ENCODE measurements around the gene LPIN1.

The LPIN1 gene

DNA sequence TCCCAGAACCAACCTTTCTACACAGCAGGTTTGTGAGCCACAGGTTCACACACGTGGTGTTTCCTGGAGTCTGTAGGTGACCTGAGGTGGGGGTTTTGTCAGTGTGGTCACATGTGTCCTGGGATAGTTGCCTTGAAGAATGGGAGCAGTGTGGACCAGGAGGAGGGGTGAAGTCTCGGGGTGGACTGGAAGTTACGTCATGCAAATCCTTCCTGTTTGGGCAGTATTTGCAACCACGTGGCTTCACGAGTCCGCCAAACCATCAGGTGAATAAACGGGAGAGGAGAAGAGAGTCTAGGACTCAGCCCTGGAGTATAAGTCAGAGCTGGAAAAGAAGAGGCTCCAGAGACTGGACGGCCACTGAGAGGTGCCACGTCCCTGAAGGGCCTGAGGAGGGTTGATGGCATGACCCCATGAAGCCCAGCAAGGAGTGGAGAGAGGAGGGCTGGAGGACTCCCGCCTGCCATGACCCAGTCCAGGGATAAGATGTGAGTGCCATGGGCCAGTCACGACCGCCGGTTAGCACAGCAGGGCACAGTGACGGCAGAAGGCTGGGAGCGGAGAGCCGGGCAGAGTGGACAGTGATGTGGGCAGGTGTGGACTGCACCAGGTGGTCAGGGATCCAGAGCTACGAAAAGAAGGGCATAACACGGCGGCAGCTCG, 16.5 kb downstream of the LPIN1 start:
- DNase-seq: no peak

DNA sequence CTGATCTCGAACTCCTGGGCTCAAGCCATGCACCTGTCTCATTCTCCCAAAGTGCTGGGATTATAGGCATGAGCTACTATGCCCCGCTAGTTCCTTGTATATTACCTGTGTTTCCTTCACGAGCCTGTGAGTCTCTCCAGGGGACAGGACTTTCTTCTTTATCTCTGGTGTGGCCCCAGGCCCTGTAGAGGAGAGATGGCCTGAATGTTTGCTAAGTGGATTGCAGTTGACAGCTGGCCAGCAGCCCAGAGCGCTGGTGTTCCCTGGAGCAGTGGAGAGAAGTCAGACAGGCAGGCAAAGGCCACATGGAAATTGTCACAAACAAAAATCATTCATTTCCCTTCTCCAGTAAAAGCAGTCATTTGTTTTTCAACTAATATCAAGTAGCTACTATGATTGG, 17.9 kb downstream of the LPIN1 start:
- peak in 2 of 58 donors; percentile 20 to 25 for DNase-seq

DNA sequence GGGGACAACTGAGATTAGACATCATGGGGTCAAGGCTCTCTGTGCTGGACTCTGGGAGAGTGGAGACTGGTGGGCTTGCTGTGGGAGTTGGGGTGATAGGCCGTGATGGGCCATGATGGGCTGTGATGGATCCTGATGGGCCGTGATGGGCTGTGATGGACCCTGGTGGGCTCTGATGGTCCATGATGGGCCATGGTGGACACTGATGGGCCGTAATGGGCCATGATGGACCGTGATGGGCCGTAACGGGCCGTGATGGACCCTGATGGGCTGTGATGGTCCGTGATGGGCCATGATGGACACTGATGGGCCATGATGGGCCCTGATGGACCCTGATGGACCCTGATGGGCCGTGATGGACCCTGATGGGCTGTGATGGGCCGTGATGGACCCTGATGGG, 18.5 kb downstream of the LPIN1 start:
- no peak for DNase-seq

DNA sequence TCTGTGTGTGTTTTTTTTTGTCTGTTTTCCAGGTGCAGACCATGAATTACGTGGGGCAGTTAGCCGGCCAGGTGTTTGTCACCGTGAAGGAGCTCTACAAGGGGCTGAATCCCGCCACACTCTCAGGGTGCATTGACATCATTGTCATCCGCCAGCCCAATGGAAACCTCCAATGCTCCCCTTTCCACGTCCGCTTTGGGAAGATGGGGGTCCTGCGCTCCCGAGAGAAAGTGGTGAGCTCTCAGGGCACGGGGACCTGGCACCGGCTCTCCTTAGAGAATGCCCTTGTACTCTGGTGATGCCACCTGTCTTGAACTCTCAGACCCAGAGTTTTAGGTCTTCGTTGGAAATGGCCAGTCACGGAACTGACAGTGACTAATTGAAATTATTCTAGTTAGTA, 19.1 kb downstream of the LPIN1 start:
- DNase-seq: no peak

DNA sequence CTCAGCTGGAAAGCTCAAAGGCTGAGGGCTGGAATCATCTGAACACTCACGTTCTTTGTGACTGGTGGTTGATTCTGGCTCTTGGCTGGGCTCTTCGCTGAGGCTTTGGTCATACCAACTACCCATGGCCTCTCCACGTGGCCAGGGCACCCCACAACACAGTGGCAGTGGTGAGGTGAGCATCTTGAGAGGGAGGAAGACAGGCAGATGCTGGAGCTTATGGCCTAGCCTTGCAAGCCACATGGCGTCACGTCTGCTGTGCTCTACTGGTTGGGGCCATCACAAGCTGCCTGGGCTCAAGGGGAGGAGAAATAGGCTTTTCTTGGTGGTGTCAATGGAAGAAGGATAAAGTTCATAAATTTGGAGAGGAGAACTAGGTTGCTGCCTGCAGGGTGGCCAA, 19.6 kb downstream of the LPIN1 start:
- no peak for DNase-seq

DNA sequence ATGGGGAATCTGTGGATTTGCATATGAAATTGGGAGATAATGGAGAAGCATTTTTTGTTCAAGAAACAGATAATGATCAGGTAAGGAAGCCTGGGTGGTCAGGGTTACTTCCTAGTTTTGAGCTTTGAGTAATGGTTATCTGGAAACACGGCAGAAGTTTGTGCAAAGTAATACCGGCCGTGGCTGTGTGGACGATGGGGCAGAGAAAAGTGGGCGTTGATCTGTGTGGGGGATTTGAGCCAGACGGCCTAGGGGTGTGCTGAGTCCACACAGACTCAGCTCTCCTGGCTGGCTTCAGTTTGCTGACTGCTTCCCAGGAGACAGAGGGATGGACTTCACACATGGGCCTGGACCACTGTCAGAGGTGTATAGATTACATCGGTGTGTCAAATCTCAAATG, 21.3 kb downstream of the LPIN1 start:
- no peak for DNase-seq

DNA sequence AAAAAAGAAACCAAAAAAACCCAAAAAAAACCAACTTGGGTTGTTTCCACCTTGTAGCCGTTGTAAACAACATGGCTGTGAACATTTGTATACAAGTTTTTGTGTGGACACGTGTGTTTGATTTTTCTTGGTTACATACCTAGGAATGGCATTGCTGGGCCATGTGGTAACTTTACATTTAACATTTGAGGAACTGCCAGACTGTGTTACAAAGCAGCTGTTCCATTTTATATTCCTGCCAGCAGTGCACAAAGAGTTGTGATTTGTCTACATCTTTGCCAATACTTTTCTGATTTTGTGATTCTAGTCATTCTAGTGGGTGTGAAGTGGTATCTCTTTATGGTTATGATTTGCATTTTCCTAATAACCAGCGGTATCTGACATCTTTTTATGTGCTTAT, 22.5 kb downstream of the LPIN1 start:
- peak in 2 of 58 donors; percentile 12 to 33 for DNase-seq

DNA sequence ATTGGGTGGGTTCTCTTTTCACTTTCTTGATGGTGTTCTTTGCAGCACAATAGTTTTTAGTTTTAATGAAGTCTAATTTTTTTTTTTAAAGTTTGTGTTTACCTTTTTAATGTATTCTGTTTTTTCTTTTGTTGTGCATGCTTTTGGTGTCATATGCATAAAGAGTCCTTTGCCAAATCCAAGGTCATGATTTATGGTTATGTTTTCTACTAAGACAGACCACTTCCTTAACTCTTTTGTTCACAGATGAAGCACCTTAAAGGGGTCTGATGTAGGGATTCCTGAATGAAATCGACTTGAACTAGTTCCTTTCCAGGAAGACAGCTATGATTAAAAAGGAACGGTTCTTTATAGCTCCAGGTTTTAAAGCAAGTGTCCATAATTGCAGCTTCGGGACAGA, 23.1 kb downstream of the LPIN1 start:
- no peak for DNase-seq

DNA sequence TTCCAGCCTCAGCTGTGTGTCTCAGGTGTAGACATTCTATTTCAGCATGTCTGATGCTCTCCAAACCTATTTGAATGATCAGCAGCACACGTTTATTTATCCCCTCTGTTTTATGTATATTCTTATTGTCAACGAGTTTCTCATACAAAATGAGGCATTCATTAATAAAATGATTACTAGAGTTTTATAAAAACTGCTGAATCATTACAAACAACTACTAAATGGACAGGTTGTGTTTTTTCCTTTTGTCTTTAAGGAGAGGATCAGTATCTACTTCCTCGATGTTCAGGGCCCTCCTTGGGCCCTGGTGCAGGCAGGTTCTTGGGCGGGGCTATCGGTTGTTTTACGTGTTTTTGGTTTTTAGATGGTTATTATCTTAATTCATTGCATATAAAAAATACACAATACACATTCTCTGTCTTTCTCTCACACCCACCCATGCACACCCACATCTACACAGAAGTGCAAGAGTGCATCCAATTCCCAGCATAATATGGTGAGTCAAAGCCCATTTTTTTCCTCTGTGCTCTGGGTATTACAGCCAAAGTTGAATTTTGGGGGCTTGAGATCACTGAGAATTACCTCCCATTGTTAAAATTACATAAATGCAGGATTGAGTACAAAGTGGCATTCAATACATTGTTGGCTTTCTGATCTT, 24.2 kb downstream of the LPIN1 start:
- DNase-seq: no peak

DNA sequence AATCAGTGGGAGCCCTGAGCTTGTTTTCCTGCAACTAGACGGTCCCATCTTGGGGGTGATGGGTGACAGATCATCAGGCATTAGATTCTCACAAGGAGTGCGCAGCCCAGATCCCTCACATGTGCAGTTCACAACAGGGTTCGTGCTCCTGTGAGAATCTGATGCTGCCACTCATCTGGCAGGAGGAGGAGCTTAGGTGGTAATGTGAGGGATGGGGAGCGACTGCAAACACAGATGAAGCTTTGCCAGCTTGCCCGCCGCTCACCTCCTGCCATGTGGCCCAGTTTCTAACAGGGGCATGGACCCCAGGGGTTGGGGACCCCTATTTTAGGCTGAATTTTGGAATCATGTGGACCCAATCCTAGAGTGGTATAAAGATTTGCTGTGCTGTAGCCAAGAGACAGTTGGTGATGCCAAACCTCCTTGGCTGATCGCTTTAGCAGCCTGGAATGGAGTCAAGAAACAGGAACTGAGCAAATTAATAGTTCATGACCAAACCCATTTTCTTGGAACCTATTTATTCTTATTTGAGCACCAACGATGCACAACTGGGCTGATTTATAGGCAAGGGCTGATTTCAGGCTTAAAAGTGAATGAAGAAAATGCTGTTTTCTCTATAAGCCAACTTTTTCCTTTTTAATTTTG, 25.7 kb downstream of the LPIN1 start:
- peak in 5 of 58 donors; percentile 20 to 41 (median 29) for DNase-seq

DNA sequence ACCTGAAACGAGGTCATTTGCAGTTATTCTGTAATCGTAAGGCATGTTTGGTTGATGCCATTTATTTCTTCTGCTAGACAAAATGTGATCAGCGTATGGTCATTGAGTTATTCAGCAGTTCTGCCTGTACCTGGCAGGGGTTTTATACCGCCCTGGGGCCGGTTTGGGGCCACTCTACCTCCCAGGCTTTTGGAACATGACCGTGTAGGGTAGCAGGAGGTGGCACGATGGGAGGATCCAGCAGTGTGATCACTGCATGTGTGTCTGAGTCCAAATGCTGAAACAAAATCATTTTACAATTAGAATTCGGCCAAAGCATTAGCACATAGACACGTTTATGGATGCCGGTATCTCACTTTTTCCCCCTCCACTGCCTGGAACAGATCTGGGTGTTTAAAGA, 26.7 kb downstream of the LPIN1 start:
- DNase-seq: no peak

DNA sequence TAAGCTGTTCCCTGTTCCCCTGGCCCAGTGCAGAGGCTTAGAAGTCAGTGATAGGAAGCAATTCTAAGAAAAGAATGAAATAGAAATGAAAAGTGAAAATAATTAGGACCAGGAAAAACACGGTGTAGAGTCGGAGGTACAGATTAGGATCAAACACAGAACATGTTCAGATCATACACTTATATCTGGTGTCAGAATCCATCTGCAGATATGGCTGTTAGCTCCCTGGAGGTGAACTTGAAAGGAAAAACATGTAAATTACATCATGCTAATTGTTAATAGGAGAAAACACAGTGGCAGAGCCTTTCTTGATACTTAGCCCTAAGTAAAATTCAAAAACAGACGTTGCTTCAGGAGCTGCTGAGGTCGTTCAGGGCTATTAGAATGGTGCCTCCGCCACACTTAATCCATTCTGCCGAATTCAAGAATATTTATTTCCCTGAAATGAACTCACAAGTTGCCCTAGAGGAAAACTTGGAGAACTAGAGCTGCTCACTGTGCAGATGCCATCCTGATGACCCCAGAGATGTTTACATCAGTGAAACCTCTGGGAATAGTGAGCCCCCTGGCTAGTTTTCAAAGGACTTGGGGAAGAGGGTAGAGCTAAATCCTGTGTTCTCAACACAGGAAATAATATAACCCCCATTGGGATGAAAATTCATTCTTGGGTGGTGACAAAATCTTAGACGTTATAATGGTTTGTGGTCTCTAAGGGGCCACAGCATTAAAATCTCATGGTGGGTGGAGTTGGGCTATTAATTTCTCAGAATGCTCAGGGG, 27.5 kb downstream of the LPIN1 start:
- DNase-seq: no peak

DNA sequence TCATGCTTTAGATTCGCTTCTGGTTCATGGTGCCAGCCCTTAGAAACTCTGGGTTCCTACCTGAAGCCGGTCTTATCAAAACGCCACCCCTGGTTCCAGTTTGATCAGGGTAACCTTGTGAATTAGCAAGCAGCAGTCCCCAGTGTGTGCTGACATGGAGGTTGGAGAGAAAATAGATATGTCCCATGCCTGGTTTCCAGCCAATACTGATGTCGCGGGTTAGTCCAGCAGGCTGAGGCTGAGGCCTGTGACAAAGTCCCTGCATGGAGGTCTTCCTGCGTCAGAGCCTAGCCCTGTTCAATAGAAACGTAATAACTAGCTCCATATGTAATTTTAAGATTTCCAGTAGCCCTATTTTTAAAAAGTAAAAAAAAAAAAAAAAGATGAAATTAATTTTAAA, 28.2 kb downstream of the LPIN1 start:
- no peak for DNase-seq

DNA sequence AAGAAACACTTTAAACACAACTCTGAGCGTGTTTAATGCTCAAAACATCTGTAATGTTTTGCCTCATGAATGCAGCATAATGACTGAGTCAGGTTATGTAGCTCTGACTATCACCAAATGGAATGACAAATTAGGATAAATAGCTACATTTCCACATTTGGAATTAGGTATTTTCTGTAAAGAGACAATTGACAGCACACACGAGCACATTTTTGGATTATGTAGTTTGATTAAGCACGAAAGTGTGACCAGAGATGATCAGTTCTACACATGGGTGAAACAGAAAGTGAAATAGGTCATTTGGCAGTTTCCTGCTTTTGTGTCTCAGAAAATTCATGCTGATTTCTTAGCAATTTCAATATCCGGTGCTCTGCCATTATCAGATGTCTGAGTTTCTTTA, 29.0 kb downstream of the LPIN1 start:
- DNase-seq: no peak

DNA sequence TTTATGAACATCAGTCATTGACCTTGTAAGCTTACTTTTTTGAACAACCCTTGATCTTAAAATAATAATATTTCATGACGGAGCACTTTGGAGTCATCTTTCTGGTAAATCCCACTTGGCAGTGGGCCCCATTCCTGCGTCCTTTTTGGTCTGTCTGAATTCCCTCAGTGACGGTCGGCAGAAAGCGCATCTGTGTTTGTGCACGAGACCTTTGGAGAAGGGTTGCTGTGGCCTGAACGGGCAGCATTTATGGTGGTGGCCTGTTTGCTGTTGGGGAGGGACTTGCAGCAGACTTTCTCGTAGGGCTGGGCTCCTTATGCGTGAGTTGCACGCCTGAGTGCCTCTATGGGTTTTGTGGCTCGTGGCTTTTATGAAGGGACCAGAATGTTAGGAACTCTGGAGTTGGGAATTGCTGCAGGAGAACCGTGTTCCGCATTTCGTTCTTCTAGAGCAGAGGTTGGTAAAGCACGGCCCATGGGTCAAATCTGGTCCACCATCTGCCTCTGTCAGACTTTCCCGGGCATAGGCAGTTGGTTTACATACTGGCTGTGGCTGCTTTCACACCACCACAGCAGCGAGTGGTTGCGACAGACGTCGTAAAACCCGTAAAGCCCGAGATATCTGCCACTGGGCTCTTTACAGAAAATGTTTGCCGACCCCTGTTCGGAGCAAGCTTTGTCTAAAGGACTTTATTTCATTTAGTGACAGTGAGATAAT, 30.8 kb downstream of the LPIN1 start:
- no peak for DNase-seq

DNA sequence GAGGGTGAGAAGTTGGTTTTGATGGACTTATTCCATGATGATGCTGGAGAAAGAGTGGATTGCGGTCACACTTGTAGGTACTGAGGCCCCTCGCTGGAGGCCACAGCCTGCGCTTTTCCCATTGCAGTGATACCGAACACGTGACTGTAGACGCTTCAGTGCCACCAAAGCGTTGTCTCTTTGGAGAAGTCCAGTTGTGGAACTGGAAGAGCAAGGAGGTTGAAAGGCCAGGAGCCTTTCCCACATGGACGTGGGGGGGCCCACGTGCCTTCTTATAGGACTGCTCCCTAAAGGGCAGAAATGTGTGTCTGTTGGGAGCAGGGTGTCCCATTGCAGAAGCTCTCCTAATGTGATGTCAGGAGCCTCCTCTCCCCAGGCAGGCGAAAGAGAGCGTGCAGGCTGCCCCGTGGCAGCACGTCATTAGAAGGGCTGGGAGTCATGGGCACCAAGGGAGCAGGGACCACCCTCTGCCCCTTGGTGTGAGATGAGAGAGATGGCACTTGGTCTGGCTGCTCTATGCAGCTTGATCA, 31.5 kb downstream of the LPIN1 start:
- no peak for DNase-seq

DNA sequence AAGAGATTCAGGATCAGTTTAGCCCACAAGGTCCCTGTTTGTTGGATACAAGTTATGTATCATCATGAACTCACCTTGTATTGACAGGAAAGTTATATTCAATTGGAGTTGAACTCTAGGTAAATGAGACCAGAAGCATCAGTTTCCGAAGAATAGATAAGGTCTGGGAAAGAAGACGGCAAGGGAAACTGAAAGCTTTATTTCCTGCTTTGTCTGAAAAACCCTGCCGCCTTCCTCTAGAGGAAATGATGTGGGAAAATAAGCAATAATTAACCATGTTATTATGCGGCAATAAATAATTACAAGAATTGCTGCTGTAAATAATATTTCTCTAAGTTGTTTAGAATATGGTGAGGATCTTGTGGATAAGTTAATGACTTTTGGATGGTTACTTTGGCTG, 32.0 kb downstream of the LPIN1 start:
- no peak for DNase-seq

DNA sequence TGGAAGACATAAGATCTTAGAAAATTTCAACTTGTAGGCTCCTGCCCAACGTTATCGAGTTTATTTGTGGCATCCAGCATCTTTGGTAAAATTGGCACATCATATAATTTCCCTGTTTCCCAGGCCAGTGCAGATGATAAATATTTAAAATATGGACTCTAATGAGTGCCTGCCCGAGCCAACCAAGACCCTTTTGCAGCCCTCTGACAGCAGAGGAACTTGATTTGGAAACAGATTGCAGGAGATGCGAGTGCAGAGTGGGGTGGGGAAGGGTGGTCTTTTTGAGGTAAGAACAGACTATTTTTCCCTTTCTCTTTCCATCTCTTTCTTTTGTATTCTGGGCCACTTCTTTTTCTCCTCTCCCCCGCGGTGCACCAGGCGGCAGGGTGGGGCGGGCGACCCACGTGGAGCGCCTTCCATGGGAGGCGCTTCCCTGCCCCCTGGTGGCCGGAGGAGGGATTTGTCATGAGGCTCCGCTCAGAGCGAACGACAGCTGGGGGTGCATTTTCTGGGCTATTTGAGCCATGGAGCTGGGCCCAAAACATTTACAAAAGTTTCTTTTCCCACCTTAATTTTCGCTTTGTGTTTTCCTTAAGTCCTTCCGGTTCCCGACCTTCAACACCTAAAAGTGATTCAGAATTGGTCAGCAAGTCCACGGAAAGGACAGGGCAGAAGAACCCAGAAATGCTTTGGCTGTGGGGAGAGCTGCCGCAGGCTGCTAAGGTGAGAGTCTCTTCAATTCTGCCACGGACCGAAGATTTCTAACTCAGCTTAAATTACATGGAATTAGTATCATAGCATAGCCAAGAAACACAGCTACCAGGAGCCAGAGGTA, 32.7 kb downstream of the LPIN1 start:
- DNase-seq: peak in 54 of 58 donors; percentile 24 to 87 (median 56)

DNA sequence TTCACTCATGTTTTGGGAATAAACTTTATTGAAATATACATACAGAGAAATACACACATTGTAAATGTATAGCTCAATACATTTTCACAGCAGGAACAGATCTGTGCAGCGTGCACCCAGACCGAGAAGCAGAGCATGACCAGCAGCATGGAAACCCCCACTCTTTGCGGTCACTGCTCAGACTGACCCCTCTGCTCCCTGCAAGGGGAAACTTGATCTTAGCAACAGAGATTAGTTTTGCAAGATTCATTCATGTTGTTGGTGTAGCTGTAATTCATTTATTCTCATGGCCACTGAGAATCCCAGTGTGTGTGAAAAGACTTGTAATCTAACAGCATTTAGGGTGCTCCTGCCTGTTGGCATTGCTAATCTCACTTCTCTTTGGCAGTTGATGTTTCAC, 35.2 kb downstream of the LPIN1 start:
- DNase-seq: no peak

DNA sequence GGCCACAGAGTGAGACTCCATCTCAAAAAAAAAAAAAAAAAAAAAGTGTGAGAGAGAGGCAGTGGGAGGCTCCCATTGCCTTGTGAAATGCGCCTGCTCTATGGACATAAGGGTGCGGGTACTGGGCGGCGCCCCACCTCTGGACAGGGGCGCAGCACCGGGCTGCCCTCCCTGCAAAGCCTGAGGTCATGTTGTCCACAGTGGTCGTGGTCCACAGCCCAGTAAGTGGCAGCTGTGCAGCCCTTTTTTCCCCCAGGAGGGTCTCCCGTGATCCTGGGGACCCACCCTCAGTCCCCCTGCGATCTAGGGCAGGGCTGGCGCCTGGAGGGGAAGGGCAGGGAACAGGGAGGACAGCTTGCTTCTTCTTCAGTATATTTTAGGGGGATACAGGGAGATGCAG, 37.8 kb downstream of the LPIN1 start:
- DNase-seq: no peak

All from anterior cingulate cortex (tissue), 58 donors.